Jurkat, Clone E6-1 (cell line): ENCODE measurements around the gene NRIP3. TPM values are rescaled to one million over a fixed set of nuclear protein-coding genes. Genes with fewer than 3 reads are reported as not detected.

Source experiments
- DNase-seq: peaks from one replicate; pipeline ENCODE4 v3.0.0-alpha.2; 2011; ENCODE audit warnings: low read depth, low spot score
- H3K4me3 ChIP-seq: 2 replicates; pipeline ENCODE4 v1.5.1; 2011; ENCODE audit warnings: mild to moderate bottlenecking, low read length, control low read depth, moderate library complexity
- polyA plus RNA-seq: library from polyadenylated mRNA; unstranded; fragments of >200 nt; gene quantifications from one replicate; pipeline ENCODE4 v1.2.1, GENCODE V29; 2012; ENCODE audit warnings: missing spikeins; ENCODE audit not compliant: insufficient read length, insufficient read depth

The NRIP3 gene
- polyA plus RNA-seq = 6.6 TPM

- DNase-seq = peak; percentile 24
- H3K4me3 ChIP-seq = peak within 1 kb of the TSS; percentile 46
Observed at GRCh38 chr11:9003573-9004182, at the start of gene NRIP3. Gene NRIP3, minus strand, starts transcription at chr11:9004001. Its CDS starts 66 bp downstream, at chr11:9003935.

- no peak overlapping the region for H3K4me3 ChIP-seq
- no peak for DNase-seq
Observed at GRCh38 chr11:9052316-9052715, 48.5 kb upstream of the NRIP3 start.

- H3K4me3 ChIP-seq = no peak overlapping the region
Observed at GRCh38 chr11:9049959-9050358, 46.2 kb upstream of the NRIP3 start.

GRCh38 chr11:9047964-9048523, 44.2 kb upstream of the NRIP3 start:
- DNase-seq = no peak
- no peak overlapping the region for H3K4me3 ChIP-seq

More at GRCh38 chr11:9049959-9050358, 46.2 kb upstream of the NRIP3 start:
- no peak for DNase-seq

- no peak overlapping the region for H3K4me3 ChIP-seq
- no peak for DNase-seq
Observed at GRCh38 chr11:9046481-9046880, 42.7 kb upstream of the NRIP3 start.

GRCh38 chr11:9042488-9042887, 38.7 kb upstream of the NRIP3 start:
- H3K4me3 ChIP-seq = no peak overlapping the region
- no peak for DNase-seq

- H3K4me3 ChIP-seq = no peak overlapping the region
- DNase-seq = no peak
Observed at GRCh38 chr11:9041747-9042146, 37.9 kb upstream of the NRIP3 start.

GRCh38 chr11:9040410-9040809, 36.6 kb upstream of the NRIP3 start:
- no peak for DNase-seq
- no peak overlapping the region for H3K4me3 ChIP-seq

GRCh38 chr11:9039863-9040262, 36.1 kb upstream of the NRIP3 start:
- no peak for DNase-seq
- H3K4me3 ChIP-seq = no peak overlapping the region

- H3K4me3 ChIP-seq = no peak overlapping the region
- DNase-seq = no peak
Observed at GRCh38 chr11:9039198-9039597, 35.4 kb upstream of the NRIP3 start.

GRCh38 chr11:9038541-9038940, 34.7 kb upstream of the NRIP3 start:
- no peak for DNase-seq

GRCh38 chr11:9037963-9038362, 34.2 kb upstream of the NRIP3 start:
- no peak for DNase-seq
- H3K4me3 ChIP-seq = no peak overlapping the region

More at GRCh38 chr11:9038541-9038940, 34.7 kb upstream of the NRIP3 start:
- H3K4me3 ChIP-seq = no peak overlapping the region

GRCh38 chr11:9037046-9037780, 33.4 kb upstream of the NRIP3 start:
- H3K4me3 ChIP-seq = no peak overlapping the region
- DNase-seq = no peak

- H3K4me3 ChIP-seq = no peak overlapping the region
- DNase-seq = no peak
Observed at GRCh38 chr11:9030601-9031000, 26.8 kb upstream of the NRIP3 start.

GRCh38 chr11:9029422-9029821, 25.6 kb upstream of the NRIP3 start:
- no peak overlapping the region for H3K4me3 ChIP-seq
- no peak for DNase-seq

GRCh38 chr11:9028581-9028980, 24.8 kb upstream of the NRIP3 start:
- no peak for DNase-seq

GRCh38 chr11:9025101-9025850, 21.5 kb upstream of the NRIP3 start:
- no peak for DNase-seq
- H3K4me3 ChIP-seq = no peak overlapping the region

More at GRCh38 chr11:9028581-9028980, 24.8 kb upstream of the NRIP3 start:
- H3K4me3 ChIP-seq = no peak overlapping the region

- DNase-seq = no peak
- no peak overlapping the region for H3K4me3 ChIP-seq
Observed at GRCh38 chr11:9022961-9023680, 19.3 kb upstream of the NRIP3 start.

- no peak overlapping the region for H3K4me3 ChIP-seq
- DNase-seq = no peak
Observed at GRCh38 chr11:9020916-9021315, 17.1 kb upstream of the NRIP3 start.
